HEK293 (cell line): ENCODE results near the gene F2RL3.
A peak's percentile ranks its signal among the peaks of the same experiment; 100 is the strongest.

Experiments
- CTCF ChIA-PET: fragments of 350-600 bp; formaldehyde crosslinking; extraction: SDS; loops from one replicate; lab custom pipeline; 2021; ENCODE audit warnings: antibody characterized with exemption; lab: Yijun Ruan, JAX
- POLR2A ChIA-PET: fragments of 300-600 bp; formaldehyde crosslinking; extraction: SDS; loops from one replicate; lab custom pipeline; 2020; ENCODE audit warnings: antibody characterized with exemption, inconsistent platforms; lab: Yijun Ruan, JAX
- H3K27ac ChIP-seq: fragments of 200-500 bp; sonication (Bioruptor generic); 2 replicates; pipeline ENCODE4 v1.5.1; 2014; ENCODE audit warnings: low read depth, low read length, control low read depth, inconsistent platforms; ENCODE audit errors: extremely low read depth
- H3K36me3 ChIP-seq, 2 experiments: fragments of 200-500 bp in 1 of 2; sonication (Bioruptor generic) in 1 of 2; 1 replicate in 1 of 2; 2 replicates in 1 of 2; pipeline ENCODE4 v1.5.1; 2014 to 2017; ENCODE audit warnings: inconsistent platforms in 2 of 2, low read length in 2 of 2; ENCODE audit not compliant: control insufficient read depth in 2 of 2, insufficient read depth in 1 of 2
- H3K4me1 ChIP-seq: fragments of 200-500 bp; sonication (Bioruptor generic); 2 replicates; pipeline ENCODE4 v1.5.1; 2014; ENCODE audit warnings: mild to moderate bottlenecking, low read length, inconsistent platforms; ENCODE audit not compliant: control insufficient read depth, insufficient read depth
- H3K4me3 ChIP-seq: 2 replicates; pipeline ENCODE4 v1.5.1; 2011; ENCODE audit warnings: low read depth, mild to moderate bottlenecking, control low read depth, low read length, moderate library complexity
- H3K9me3 ChIP-seq: fragments of 200-500 bp; sonication (Bioruptor generic); 2 replicates; pipeline ENCODE4 v1.5.1; 2014; ENCODE audit warnings: low read depth, low read length, inconsistent platforms; ENCODE audit not compliant: control insufficient read depth, insufficient read depth
- BCL11A ChIP-seq: fragments of 450-650 bp; formaldehyde crosslinking; IDR thresholded peaks from 2 replicates; pipeline ENCODE4 v1.5.1; 2016; ENCODE audit warnings: low read depth, missing biosample characterization, missing genetic modification characterization
- GLI2 ChIP-seq: fragments of 450-650 bp; formaldehyde crosslinking; IDR thresholded peaks from 2 replicates; pipeline ENCODE4; 2017; ENCODE audit warnings: missing biosample characterization, missing genetic modification characterization, low read depth, borderline replicate concordance
- KLF1 ChIP-seq: fragments of 450-650 bp; formaldehyde crosslinking; IDR thresholded peaks from 2 replicates; pipeline ENCODE4 v1.5.1; 2016; ENCODE audit warnings: missing biosample characterization, missing genetic modification characterization
- MYNN ChIP-seq: fragments of 450-650 bp; formaldehyde crosslinking; IDR thresholded peaks from 2 replicates; pipeline ENCODE4 v1.5.1; 2016; ENCODE audit warnings: missing biosample characterization, missing genetic modification characterization, borderline replicate concordance
- ZBTB20 ChIP-seq: fragments of 450-650 bp; formaldehyde crosslinking; IDR thresholded peaks from 2 replicates; pipeline ENCODE4 v1.5.1; 2016; ENCODE audit warnings: missing biosample characterization, missing genetic modification characterization
- ZBTB7A ChIP-seq: fragments of 450-650 bp; formaldehyde crosslinking; IDR thresholded peaks from 2 replicates; pipeline ENCODE4 v1.5.1; 2016; ENCODE audit warnings: low read depth, missing biosample characterization, missing genetic modification characterization
- ZEB2 ChIP-seq: fragments of 450-650 bp; formaldehyde crosslinking; IDR thresholded peaks from 2 replicates; pipeline ENCODE4 v1.5.1; 2016; ENCODE audit warnings: missing biosample characterization, missing genetic modification characterization
- ZFP3 ChIP-seq: fragments of 450-650 bp; formaldehyde crosslinking; IDR thresholded peaks from 2 replicates; pipeline ENCODE4 v1.5.1; 2016; ENCODE audit warnings: low read depth, missing biosample characterization, missing genetic modification characterization
- ZIC2 ChIP-seq: fragments of 450-650 bp; formaldehyde crosslinking; IDR thresholded peaks from 2 replicates; pipeline ENCODE4 v1.5.1; 2016; ENCODE audit warnings: missing biosample characterization, missing genetic modification characterization
- ZNF174 ChIP-seq: fragments of 450-650 bp; formaldehyde crosslinking; IDR thresholded peaks from 2 replicates; pipeline ENCODE4 v1.5.0; 2017; ENCODE audit warnings: missing biosample characterization, mild to moderate bottlenecking, missing genetic modification characterization
- ZNF292 ChIP-seq: fragments of 450-650 bp; formaldehyde crosslinking; IDR thresholded peaks from 2 replicates; pipeline ENCODE4 v1.5.1; 2016; ENCODE audit warnings: low read depth, missing biosample characterization, missing genetic modification characterization, borderline replicate concordance
- ZNF311 ChIP-seq: fragments of 450-650 bp; formaldehyde crosslinking; IDR thresholded peaks from 2 replicates; pipeline ENCODE4 v1.5.1; 2017; ENCODE audit warnings: missing biosample characterization, missing genetic modification characterization, borderline replicate concordance
- ZNF510 ChIP-seq: fragments of 450-650 bp; formaldehyde crosslinking; IDR thresholded peaks from 2 replicates; pipeline ENCODE4 v1.5.1; 2018; ENCODE audit warnings: mild to moderate bottlenecking, missing genetic modification characterization, missing biosample characterization; ENCODE audit not compliant: insufficient replicate concordance
- ZNF571 ChIP-seq: fragments of 450-650 bp; formaldehyde crosslinking; IDR thresholded peaks from 2 replicates; pipeline ENCODE4 v1.5.0; 2017; ENCODE audit warnings: missing biosample characterization, missing genetic modification characterization
- ZNF585B ChIP-seq: fragments of 450-650 bp; formaldehyde crosslinking; IDR thresholded peaks from 2 replicates; pipeline ENCODE4 v1.5.1; 2016; ENCODE audit warnings: missing biosample characterization, missing genetic modification characterization
- ZSCAN23 ChIP-seq: fragments of 450-650 bp; formaldehyde crosslinking; IDR thresholded peaks from 2 replicates; pipeline ENCODE4 v1.5.1; 2016; ENCODE audit warnings: missing biosample characterization, missing genetic modification characterization
- TF ChIP-seq, protein P1 (sequence below): fragments of 450-650 bp; formaldehyde crosslinking; IDR thresholded peaks from 2 replicates; pipeline ENCODE4 v1.5.1; 2017; ENCODE audit warnings: missing biosample characterization, missing genetic modification characterization
- TF ChIP-seq, protein P2 (sequence below): fragments of 450-650 bp; formaldehyde crosslinking; IDR thresholded peaks from 2 replicates; pipeline ENCODE4 v1.5.1; 2016; ENCODE audit warnings: missing biosample characterization, missing genetic modification characterization
- TF ChIP-seq, protein P3 (sequence below): fragments of 450-650 bp; formaldehyde crosslinking; IDR thresholded peaks from 2 replicates; pipeline ENCODE4; 2016; ENCODE audit warnings: missing biosample characterization, missing genetic modification characterization

Gene F2RL3

DNA sequence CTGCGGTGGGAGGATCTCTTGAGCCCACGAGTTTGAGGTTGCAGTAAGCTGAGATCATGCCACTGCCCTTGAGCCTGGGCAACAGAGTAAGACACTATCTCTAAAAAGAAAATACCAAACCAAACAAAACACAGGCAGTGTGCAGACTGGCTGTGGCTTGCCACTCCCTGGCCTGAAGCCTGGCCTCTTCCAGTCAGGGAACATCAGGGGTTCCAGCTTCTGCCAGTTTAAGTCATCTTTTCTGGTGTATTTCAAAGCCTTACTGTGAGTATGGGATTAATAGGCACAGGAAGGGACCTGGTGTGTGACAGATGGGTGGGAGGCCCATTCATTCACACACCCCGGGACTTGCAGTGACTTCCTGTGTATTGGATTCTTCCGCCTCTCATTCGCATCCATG, 27.0 kb upstream of the F2RL3 start:
- ChIA-PET POLR2A (no interaction called here), CTCF (no interaction called here)
- peaks cover 15 to 77% of the 10 kb centered on the region in 2 experiments; a peak in 2 of 3 replicates for H3K36me3 ChIP-seq
- no peak overlapping the region for H3K27ac ChIP-seq
- H3K4me1 ChIP-seq: no peaks in the 10 kb centered on the region
- TF ChIP-seq GLI2 (tag by site-specific recombination): no peak
- TF ChIP-seq ZNF311 (tag by site-specific recombination): no peak
- no peak for TF ChIP-seq MYNN
- no peak for TF ChIP-seq ZNF292 (tag by site-specific recombination)
- TF ChIP-seq ZNF585B: no peak
- no peak for TF ChIP-seq ZFP3 (tag by site-specific recombination)
- TF ChIP-seq ZBTB20 (tag by site-specific recombination): no peak
- no peak for TF ChIP-seq ZBTB7A (tag by site-specific recombination)
- TF ChIP-seq, protein P1, sequence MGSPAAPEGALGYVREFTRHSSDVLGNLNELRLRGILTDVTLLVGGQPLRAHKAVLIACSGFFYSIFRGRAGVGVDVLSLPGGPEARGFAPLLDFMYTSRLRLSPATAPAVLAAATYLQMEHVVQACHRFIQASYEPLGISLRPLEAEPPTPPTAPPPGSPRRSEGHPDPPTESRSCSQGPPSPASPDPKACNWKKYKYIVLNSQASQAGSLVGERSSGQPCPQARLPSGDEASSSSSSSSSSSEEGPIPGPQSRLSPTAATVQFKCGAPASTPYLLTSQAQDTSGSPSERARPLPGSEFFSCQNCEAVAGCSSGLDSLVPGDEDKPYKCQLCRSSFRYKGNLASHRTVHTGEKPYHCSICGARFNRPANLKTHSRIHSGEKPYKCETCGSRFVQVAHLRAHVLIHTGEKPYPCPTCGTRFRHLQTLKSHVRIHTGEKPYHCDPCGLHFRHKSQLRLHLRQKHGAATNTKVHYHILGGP (tag by site-specific recombination): no peak
- TF ChIP-seq KLF1 (tag by site-specific recombination): no peak
- TF ChIP-seq ZSCAN23 (tag by site-specific recombination): no peak
- TF ChIP-seq ZNF571: no peak
- no peak for TF ChIP-seq ZNF174 (tag by site-specific recombination)
- no peak for TF ChIP-seq BCL11A (tag by site-specific recombination)
- no peak for TF ChIP-seq ZEB2
- TF ChIP-seq, protein P2, sequence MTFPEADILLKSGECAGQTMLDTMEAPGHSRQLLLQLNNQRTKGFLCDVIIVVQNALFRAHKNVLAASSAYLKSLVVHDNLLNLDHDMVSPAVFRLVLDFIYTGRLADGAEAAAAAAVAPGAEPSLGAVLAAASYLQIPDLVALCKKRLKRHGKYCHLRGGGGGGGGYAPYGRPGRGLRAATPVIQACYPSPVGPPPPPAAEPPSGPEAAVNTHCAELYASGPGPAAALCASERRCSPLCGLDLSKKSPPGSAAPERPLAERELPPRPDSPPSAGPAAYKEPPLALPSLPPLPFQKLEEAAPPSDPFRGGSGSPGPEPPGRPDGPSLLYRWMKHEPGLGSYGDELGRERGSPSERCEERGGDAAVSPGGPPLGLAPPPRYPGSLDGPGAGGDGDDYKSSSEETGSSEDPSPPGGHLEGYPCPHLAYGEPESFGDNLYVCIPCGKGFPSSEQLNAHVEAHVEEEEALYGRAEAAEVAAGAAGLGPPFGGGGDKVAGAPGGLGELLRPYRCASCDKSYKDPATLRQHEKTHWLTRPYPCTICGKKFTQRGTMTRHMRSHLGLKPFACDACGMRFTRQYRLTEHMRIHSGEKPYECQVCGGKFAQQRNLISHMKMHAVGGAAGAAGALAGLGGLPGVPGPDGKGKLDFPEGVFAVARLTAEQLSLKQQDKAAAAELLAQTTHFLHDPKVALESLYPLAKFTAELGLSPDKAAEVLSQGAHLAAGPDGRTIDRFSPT: no peak
- TF ChIP-seq, all 188 proteins: peak for 0
- Histone ChIP-seq H3K9me3 (no peaks in the 10 kb centered on the region), H3K4me3 (no peak overlapping the region)

DNA sequence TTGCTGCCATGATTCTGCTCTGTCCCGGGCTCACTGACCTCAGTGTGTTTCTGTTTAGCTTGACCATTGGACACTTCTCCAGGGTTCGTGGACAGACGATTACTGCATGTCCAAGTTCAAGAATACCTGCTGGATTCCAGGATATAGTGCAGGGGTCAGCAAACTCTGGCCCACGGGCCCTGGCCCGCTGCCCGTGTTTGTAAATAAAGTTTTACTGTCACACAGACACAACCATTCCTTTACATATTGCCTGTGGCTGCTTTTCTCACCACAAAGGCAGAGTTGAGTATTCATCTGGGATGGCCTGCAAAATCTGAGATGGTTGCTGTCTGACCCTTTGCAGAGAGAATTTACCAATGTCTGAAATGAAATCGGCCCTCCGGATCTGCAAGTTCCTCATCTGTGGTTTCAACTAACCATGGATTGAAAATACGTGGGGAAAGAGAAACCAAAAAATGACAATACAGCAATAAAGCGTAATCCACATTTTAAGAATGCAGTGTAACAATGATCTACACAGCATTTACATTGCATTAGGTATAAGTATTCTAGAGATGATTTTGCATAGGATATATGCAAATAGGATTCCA, 25.9 kb upstream of the F2RL3 start:
- ChIA-PET CTCF (interaction anchor here (0.6 kb wide), 1 partner anchor 147 kb away, joined by 4 read pairs; no protein-coding TSS in a partner anchor), POLR2A (no interaction called here)
- Histone ChIP-seq H3K4me1 (no peaks in the 10 kb centered on the region), H3K27ac (no peak overlapping the region), H3K4me3 (no peak overlapping the region), H3K9me3 (no peaks in the 10 kb centered on the region), H3K36me3 (peaks cover 11 to 83% of the 10 kb centered on the region in 2 experiments; a peak in 2 of 3 replicates)
- TF ChIP-seq, protein P3, sequence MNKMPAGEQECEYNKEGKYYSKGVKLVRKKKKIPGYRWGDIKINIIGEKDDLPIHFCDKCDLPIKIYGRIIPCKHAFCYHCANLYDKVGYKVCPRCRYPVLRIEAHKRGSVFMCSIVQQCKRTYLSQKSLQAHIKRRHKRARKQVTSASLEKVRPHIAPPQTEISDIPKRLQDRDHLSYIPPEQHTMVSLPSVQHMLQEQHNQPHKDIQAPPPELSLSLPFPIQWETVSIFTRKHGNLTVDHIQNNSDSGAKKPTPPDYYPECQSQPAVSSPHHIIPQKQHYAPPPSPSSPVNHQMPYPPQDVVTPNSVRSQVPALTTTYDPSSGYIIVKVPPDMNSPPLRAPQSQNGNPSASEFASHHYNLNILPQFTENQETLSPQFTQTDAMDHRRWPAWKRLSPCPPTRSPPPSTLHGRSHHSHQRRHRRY (tag by site-specific recombination): no peak

DNA sequence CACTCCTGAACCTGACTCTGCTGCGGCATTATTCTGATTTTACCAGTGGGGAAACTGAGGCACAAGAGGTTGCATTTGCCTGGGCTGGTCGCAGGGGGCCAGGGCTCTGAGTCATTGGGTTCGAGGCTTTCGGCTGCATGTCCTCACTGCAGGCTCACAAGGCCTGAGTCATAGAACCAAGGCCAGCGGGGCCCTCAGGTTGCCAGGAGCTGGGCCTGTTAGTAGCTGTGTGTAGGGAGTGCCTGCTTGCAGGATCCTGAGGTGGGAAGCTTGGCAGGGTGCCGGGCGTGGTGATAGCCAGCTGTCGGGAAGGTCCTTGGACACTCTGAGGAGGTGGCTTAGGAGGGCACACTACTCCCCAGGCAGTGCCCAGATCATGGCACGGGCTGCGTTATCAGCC, 21.6 kb upstream of the F2RL3 start:
- ChIA-PET CTCF (no interaction called here), POLR2A (no interaction called here)

More for the DNA sequence above, 21.6 kb upstream of the F2RL3 start:
- Histone ChIP-seq H3K36me3 (peaks cover 16 to 89% of the 10 kb centered on the region in 2 experiments; a peak in 2 of 3 replicates), H3K27ac (no peak overlapping the region), H3K4me1 (no peaks in the 10 kb centered on the region), H3K4me3 (no peak overlapping the region), H3K9me3 (no peaks in the 10 kb centered on the region)
- TF ChIP-seq ZIC2 (tag by site-specific recombination): 0 out of 2 replicates have a peak, but pooled peaks have one; percentile 5
- TF ChIP-seq ZNF510 (tag by site-specific recombination): no peak
